ENCODE data around the gene MRM3. TPM values are rescaled to one million over a fixed set of nuclear protein-coding genes. Genes with fewer than 3 reads are reported as not detected.
"Not testable (repeated sequence)": the region's sequence is repeated elsewhere in the genome, so short reads cannot be mapped to it uniquely, and the experiment has no call there.

MRM3 gene
- total RNA-seq, 1 donor from 2014 or later: 16.8 TPM

DNA sequence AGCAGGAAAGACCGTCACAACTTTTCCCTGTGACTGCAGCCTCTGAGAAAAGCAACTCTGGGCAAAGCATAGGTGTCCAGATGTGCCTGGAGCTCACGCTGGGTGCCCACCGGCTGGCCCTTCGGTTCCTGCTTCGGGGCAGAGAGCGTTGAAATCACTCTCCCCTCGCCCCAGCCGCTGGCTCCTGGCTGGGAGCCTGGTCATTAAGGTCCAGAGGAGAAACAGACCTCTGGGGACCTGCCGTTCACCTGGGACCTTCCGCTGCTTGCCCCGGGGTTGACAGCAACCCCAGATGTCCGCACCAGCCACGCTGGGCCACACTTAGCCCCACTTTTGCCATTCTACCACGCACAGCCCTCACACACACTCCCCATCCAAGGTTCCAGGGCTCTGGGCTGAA lies 13.1 kb downstream of the MRM3 start:
- intact Hi-C loops (cut with micrococcal nuclease): loop anchor here (1.0 kb wide), 1 partner anchor 186 kb away; no protein-coding TSS in a partner anchor

DNA sequence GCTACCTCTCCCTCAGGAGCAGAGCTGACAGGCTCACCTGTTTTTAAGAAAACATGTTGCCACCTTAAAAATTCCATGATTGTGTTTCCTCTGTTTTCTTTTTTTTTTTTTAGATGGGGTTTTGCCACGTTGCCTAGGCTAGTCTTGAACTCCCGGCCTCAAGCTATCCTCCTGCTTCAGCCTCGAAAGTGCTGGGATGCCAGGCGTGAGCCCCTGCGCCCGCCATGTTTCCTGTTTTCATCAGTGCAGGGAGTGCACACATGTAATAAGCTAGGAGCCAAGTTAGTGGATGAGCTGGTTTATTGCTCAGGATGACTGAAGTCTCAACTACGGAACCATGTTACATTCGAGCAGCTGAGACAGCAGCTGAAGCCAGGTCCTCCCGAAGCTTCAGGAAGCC lies 13.6 kb downstream of the MRM3 start:
- intact Hi-C loops (cut with micrococcal nuclease): loop anchor here (1.0 kb wide), 1 partner anchor 186 kb away; no protein-coding TSS in a partner anchor

DNA sequence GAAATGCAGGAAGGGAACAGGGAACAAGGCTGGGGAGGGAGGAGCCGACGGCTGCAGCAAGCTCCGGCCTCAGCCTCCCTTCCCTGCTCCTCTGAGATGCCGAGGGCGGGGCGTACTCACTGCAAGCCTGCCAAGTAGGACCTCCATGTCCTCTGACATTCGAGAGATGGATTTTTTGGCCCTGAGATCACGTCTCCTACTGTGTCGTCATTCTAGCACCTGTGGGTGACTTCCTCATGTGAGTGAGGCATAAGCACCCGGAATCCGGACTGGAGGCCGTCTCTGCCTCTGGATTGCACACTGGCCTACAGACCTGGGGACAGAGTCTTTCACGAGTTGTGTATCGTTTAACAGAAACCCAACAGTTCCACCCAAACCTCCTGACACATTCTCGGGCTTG lies 14.5 kb downstream of the MRM3 start:
- intact Hi-C loops (cut with micrococcal nuclease): no loop called here

DNA sequence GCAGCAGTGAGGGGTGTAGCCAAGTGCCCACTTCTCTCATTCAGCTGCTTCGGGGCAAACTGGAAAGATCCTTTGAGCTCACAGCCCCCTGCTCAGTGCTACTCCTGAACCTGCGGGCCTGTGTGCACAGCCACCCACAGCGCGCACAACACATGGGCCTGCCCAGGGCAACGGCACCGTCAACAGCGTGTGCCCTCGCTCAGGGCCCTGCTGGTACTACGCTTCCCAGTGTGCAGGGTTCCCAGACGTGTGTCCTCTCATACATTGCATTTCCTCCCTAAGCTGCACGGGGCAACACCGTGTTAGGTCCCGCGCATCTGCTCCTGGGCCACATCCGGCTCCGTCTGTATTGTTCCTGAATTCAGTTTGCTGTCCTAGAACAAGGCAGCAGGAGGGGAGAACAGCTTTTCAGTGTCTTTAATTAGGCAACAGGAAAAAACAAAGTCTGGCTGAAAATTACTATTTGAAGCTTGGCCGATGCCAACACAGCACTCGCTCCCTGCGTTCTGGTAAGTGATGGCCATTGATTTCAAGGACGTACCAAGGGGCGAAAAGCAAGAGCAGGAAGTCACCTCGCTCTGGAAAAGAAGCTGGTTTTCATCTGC lies 15.2 kb downstream of the MRM3 start:
- intact Hi-C loops (cut with micrococcal nuclease): no loop called here

DNA sequence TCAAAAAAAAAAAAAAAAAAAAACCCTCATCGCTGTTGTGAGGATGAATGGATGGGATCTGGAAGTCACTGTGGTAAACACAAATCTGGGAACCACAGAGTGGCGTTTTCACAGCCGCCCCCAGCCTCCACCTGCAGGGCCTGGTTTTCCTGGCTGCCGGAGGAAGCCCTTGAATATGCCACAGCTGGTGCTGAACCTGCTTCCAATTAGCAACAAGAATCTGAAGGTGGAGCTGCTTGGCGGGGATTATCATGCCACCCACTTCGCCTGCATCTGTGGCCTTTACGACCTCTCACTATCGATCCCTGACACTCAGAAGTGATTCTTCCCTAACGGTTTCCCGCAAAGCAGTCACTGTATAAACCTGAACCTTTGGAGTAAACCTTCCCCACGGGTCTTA lies 16.1 kb downstream of the MRM3 start:
- intact Hi-C loops (cut with micrococcal nuclease): no loop called here

DNA sequence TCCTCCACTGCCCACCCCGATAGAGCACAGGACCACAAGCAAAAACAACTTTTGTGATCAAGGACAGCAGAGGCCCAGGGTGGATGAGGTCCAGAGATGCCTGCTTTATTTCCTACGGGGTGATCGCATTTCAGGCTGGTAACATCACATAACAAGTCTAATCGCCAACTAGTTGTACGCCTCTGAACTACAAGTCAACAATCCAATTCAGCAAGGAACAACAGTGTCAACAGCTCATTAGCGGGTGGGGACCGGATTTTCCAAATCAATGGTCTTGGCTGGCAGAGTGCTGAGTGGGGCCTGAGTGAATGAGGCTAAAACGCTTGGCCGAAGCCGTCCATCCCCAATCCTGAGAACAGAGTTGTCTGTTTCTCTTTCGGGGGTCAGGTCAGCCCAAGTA lies 17.1 kb downstream of the MRM3 start:
- intact Hi-C loops (cut with micrococcal nuclease): no loop called here

DNA sequence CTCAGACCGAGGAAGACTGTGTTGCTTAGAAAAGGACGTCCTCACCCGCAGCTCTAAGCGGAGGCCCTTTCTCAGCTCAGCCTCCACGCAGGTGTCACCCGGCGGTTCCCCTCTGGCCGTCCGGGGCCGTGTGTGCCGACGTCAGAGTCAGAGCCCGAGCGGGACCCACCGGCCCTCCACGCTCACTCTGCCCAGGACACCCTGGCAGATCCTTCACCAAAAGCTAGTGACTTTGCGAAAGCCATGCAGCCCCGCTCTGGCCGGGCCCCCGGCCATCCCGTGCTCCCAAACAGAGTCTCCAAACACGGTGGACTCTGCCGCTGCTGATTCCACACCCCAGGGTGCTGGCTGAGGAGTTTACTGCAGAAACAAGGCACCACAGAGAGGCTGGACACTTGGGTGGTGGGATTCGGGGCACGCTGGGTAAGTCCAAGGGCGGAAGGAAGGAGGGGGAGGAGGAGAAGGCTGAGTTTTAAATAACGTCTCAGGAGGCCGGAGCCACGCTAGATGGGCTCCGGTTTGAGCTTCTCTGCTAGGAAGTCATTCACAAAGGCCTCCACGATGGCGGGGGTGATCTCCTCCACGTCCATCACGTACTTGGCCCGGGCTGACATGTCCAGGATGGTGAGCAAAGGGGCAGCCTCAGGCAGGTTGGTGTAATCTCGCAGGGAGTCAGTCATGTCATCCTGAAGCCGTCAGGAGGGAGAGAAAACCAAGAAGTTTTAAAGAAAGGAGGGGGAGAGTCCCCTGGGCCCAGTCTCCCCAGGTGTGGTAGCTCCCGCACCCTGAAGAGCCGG lies 18.5 kb downstream of the MRM3 start:
- intact Hi-C loops (cut with micrococcal nuclease): no loop called here

DNA sequence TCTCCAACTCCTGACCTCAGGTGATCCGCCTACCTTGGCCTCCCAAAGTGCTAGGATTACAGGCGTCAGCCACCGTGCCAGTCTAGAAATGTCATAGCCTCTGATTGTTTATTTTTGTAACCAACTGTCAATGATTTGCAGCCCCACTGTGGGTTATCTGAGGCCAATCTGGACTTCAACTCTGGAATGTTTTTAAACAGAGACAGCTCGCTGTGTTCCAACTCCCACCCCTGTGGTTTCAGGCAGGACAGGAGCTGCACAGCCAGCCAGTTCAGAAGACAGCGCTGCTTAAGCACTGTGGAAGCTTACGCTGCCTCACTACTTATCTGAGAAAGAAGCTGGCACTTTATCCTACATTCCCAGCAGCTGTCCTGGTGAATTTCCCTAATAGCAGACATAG lies 19.5 kb downstream of the MRM3 start:
- intact Hi-C loops (cut with micrococcal nuclease): no loop called here

DNA sequence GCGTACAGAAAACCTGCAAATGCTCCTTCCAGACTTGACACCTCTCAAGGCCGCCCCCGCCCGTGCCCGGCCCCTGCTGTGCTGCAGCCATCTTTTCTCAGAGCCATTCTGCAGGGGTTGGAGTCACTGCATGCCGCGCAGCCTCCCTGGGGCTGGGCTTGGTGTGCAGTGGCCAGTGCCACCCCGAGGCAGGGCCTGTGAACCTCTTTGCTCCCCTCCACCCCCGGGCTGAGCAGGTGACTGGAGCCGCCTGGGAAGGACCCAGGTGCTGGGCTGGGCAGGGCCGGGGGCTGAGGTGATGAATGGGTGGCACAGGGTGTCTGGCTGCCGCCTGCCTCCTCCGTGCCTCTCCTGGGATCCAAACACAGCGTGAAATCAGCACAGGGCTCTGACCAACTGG lies 20.3 kb downstream of the MRM3 start:
- intact Hi-C loops (cut with micrococcal nuclease): no loop called here

DNA sequence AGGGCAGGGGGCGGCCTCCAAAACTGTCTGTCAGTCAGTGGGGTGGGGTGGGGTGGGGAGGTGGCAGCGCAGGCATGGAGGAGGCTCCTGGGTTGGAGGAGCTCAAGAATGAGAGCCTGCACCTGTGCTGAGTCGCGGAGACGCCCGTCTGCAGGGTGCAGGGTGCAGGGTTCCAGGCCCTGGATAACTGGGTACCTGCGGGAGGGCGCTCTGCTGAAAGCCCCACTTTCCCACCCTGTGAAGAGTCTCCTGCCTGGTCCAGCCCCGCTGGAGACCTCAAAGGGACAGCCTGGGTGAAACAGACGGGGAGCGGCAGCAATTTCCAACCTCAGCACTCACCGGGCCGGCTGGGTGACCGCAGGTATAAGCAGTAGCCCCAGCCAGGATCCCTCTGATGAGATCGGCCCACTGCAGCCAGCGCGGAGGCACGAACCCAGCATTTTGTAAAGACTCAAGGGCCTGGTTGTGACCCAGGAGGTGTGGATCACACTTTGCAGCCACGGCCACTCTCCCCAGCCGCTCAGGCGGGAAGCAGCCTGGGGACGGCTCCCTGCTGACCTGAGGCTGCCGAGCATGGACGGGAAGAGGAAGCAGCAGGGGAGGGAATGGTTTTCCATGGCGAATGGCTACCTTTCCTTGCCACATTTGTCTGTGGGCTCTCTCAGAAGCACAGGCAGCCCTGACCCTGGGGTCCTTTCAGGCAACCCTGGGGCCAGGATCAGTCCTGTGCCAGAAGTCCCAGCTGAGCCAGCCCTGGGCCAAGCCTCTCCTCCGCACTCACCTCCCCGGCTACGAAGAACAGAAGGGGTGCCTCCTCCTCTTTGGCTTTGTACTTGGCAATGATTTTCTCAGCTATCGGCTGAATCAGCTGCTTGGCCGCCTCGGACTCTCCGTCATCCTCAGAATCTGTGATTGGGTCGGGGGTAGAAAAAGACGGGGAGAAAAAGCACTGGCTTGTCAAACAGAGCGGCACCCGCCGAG lies 21.0 kb downstream of the MRM3 start:
- intact Hi-C loops (cut with micrococcal nuclease): no loop called here

DNA sequence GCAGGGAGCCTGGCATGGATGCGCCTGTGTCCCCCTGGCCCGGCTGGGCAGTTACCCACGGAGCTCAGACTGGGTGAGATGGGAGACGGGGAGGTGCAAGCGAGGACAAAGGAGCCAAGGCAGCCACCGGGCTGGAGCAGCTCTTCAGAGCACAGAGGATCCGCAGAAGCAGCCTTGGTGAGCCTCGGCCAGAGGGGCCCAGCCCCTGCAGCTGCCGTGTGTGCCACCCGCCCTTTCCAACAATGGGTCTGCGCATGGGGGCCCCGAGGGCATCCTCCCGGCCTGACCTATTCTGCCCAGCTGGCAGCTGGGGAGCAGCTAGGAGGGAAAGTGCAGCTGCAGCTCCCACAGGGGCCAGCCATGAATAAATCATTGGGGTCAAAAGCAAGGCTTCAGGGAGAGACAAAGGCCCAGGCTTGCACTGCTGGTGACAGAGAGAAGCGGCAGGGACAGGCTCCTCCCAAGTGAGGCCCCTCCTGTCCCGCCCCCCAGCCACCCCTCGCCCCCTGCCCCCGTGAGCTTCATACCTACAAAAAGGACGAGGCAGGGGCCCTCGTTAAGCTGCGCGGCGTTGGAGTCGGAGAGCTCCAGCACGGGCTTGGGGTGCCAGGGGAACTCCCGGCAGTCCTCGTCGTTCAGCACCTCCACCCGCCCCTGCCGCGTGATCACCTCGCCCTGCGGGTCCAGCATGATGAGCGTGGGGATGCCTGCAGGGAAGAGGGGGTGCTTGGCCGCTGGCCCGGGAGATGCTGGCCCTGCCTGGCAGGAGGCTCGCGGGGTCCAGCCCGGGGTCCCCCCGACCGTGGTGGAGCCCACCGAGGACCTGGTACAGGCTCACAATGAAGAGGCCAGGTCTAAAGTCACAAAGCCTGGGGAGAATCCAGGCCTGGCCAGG lies 22.6 kb downstream of the MRM3 start:
- intact Hi-C loops (cut with micrococcal nuclease): no loop called here

DNA sequence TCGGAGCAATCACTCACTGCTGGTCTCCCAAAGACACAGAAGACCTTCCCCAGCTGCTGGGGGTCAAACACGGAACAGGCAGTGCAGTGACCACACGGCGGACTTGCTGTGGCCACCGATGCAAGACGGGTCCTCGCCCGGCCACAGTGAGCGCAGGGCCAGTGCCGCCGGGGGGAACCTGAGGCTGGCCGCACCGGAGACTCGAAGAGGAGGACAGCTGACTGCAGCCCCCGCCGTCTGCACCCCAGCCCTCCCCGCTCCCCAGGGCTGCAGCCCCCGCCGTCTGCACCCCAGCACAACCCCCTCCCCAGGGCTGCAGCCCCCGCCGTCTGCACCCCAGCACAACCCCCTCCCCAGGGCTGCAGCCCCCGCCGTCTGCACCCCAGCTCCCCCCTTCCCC lies 23.7 kb downstream of the MRM3 start:
- intact Hi-C loops (cut with micrococcal nuclease): not testable (repeated sequence)

DNA sequence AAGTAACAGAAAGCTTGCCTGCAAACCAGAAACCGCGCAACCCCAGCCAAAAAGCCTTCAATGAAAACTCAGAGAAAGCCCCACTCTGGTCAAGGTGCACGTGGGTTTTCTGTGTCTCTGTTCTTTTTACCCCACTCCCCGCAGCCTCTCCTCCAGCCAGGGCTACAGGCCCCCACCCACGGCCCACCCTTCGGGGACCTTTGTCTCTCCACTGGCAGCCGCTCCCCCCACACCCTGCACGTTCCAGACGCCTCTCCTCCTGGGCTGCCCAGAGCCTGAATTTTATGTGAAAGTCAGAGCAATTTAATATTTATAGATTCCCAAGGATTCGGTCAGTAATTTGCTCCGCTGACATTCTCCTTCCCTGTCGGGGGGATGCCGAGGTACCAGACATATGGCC lies 24.2 kb downstream of the MRM3 start:
- intact Hi-C loops (cut with micrococcal nuclease): no loop called here

DNA sequence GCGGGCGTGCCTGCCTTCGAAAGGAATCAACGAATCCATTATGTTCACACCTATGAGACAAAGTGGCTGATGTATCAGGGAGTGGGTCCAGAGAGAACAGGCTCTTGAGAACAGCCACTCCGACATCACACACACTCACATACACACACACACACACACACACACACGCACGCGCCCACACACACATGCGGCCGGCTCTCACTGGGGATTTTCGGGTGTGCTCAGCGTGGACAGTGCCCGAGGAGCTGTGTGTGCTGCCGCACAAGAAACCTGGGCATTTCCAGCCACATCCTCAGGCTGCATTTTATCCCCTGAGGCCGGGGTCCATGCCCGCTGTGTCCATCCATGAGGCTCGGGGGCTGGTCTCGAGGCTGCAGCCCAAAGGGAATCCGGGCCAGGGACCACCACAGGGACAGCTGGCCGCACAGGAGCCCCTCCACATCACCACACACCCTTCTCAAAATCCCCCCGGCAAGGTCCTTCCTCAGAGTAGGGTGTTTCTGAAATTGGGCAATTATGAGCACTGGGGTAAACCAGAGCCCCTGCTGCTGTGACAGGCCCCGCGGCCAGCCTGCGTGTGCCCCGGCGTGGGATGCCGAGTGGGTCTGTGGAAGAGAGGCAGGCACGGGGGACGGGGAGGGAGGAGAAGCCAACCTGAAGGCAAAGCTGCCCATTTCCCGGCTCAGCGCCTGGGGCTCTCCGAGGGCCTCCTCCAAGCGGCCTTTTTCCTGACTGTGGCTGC lies 24.8 kb downstream of the MRM3 start:
- intact Hi-C loops (cut with micrococcal nuclease): no loop called here

DNA sequence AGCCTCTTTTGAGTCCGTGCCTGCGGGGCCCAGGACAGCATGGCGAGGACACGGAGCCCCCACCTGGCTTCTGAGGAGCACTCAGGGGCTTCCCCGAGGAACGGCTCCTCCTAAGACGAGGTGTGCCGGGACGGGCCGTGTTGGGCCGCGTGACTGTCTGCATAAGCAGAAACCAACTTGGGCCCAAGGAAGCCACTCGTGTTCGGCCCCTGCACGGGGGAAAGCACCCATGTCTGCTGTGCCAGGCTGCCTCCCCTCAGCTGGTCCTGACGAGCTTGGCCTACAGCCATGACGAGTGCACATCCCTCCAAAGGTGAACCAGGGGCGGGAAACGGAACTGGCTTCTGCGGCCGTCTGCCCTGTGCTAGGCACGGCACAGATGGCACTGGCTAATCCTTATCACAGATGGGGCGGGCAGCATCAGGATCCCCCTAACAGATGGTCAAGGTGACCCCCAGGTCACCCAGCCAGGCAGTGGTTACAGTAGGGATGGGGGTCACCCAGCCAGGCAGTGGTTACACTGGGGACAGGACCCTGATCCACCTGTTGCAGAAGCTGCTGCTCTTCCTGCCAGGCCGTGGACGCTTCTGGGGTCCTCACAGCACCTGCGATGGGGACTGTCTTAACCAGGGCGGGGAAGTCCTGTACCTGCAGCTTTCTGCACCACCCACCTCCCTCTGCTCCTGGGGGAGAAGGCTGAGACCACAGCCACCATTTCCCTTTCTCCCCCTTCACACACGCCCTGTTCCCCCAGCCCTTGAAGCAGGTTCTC lies 25.6 kb downstream of the MRM3 start:
- intact Hi-C loops (cut with micrococcal nuclease): no loop called here

DNA sequence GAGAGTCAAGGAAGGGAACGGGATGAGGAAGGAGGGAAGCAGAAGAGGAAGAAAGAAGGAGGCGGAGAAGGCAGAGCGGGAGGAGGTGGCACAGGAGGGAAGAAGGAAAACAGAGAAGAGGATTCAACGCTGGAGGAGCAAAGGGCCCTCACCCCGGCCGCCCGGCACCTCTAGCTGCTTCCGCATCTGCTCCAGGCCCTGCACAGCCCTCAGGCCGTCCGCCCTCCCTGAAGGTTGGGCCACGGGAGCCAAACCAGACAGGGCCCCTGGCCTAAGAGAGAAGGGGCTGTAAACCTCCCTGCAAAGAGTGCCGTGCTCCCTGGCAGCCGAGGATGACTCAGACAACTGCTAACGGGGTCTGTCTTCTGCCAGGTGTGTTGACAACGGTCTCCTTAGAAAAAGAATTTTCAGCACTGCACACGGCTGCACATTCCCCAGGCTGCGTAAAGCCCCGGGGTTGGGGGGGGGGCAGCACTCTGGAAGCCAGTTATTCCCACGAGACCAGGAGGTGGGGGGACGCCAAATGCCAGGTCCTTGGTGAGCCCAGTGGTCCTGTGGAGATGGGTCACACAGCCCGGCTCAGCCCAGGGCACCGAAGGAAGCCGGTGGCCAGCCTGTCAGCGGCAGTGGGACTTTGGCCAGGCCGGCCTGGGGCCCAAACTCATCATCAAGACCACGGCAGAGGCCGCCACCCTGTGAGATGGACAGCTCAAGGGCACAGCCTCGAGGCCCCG lies 29.1 kb downstream of the MRM3 start:
- intact Hi-C loops (cut with micrococcal nuclease): no loop called here

DNA sequence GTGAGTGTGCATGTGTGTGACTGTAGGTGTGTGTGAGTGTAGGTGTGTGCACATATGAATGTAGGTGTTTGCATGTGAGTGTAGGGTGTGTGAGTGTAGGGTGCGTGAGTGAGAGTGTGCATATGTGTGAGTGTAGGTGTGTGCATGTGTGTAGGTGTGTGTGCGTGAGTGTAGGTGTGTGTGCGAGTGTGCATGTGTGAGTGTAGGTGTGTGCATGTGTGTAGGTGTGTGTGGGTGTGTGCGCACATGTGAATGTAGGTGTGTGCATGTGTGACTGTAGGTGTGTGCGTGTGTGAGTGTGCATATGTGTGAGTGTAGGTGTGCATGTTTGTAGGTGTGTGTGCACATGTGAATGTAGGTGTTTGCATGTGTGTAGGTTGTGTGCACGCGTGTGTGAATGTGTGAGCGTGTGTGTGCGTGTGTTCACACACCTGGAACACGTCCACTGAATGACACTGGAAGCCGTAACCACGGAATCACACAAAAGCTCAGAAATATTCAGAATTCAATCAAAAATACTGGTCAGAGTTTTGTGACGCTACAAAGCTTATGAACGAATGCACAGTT lies 30.6 kb downstream of the MRM3 start:
- intact Hi-C loops (cut with micrococcal nuclease): no loop called here

DNA sequence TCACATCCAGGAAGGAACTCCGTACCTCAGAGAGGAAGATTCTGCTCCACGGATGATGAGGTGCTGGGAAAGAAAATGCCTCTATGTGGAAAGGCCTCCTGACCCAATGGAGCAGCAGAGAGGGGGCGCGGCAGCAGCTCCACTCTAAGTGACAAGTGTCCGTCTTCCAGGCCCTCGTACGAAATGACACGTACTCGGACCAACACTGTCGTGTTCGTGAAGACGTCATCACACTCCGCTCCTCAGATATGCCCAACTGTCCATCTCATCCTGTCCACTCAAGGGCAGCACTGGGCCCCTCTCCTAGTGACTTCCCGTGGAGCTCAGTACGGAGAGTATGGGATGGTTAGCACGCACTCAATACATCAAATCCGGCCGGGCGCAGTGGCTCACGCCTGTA lies 32.2 kb downstream of the MRM3 start:
- intact Hi-C loops (cut with micrococcal nuclease): no loop called here
